K562 (cell line): ENCODE results near the gene TENM3. TPM values are rescaled to one million over a fixed set of nuclear protein-coding genes. Genes with fewer than 3 reads are reported as not detected.

Source experiments
- ATAC-seq: fragments of 200-7000 bp; cut with Tn5 transposase; 3 replicates; pipeline ENCODE4 v1.9.1; 2020; ENCODE audit warnings: moderate library complexity
- BruUV-seq: library from RNA; stranded (reverse); fragments of 400-500 nt; replicated peaks from 2 replicates; lab custom pipeline; 2021; lab: Mats Ljungman, UMichigan
- CTCF ChIA-PET: fragments of 300-600 bp; formaldehyde crosslinking; extraction: SDS; loops from one replicate; lab custom pipeline; 2021; ENCODE audit warnings: low intra/inter-chr PET ratio; lab: Yijun Ruan, JAX
- POLR2A ChIA-PET: fragments of 300-600, 350-650 bp; sonication (Branson Sonifier 250); formaldehyde crosslinking; extraction: SDS; loops from one replicate; lab custom pipeline; 2021; ENCODE audit warnings: antibody characterized with exemption, inconsistent platforms; lab: Yijun Ruan, JAX
- DNase-seq, 4 experiments: peaks; one replicate each; pipeline versions ENCODE4 v3.0.0 to v3.0.0-alpha.2; 2011 to 2018; ENCODE audit warnings: low spot score in 3 of 4, mixed read lengths in 3 of 4; ENCODE audit errors: extremely low read depth in 1 of 4
- FAIRE-seq: peaks from 2 replicates; lab custom pipeline; 2011; peaks lifted over from hg19 to GRCh38; lab: Jason Lieb, UNC
- H2AFZ ChIP-seq: 2 replicates; pipeline ENCODE4 v1.6.0; 2011; ENCODE audit warnings: low read depth, low read length, control low read depth, inconsistent platforms
- H3K27ac ChIP-seq: fragments of 200-600 bp; 3 replicates; pipeline ENCODE4 v1.8.0; 2011; ENCODE audit warnings: low read depth, mild to moderate bottlenecking, control low read depth, inconsistent platforms, low read length, moderate library complexity, mixed read lengths; ENCODE audit errors: extremely low read depth
- H3K27me3 ChIP-seq, 2 experiments: fragments of 300-600 bp in 1 of 2; 2 replicates in 1 of 2; 3 replicates in 1 of 2; pipeline versions ENCODE4 v1.6.0 to v1.8.0; 2011; ENCODE audit warnings: inconsistent platforms in 2 of 2, low read length in 2 of 2, mild to moderate bottlenecking in 1 of 2, mixed read lengths in 1 of 2, moderate library complexity in 1 of 2; ENCODE audit not compliant: control insufficient read depth in 2 of 2, insufficient read depth in 2 of 2
- H3K36me3 ChIP-seq: fragments of 300-600 bp; 3 replicates; pipeline ENCODE4 v1.8.0; 2011; ENCODE audit warnings: mild to moderate bottlenecking, low read length, inconsistent platforms; ENCODE audit not compliant: control insufficient read depth, insufficient read depth
- H3K4me1 ChIP-seq, 2 experiments: fragments of 200-600 bp in 1 of 2; replicated peaks in 1 of 2; 2 replicates in 1 of 2; 3 replicates in 1 of 2; pipeline versions ENCODE4 v1.5.1 to v1.8.0; 2011; ENCODE audit warnings: inconsistent platforms in 2 of 2, low read length in 2 of 2, mild to moderate bottlenecking in 1 of 2, mixed read lengths in 1 of 2, moderate library complexity in 1 of 2; ENCODE audit not compliant: control insufficient read depth in 2 of 2, insufficient read depth in 2 of 2
- H3K4me2 ChIP-seq: 2 replicates; pipeline ENCODE4 v1.6.1; 2011; ENCODE audit warnings: low read length, control low read depth, inconsistent platforms, mixed read lengths; ENCODE audit not compliant: insufficient read depth
- H3K4me3 ChIP-seq: fragments of 200-600 bp; sonication (generic), shearing (Covaris generic); 2 replicates; pipeline ENCODE4 v1.5.1; 2016; ENCODE audit warnings: control low read depth, inconsistent platforms
- H3K79me2 ChIP-seq: fragments of 200-600 bp; 3 replicates; pipeline ENCODE4 v1.8.0; 2011; ENCODE audit warnings: low read length, inconsistent platforms; ENCODE audit not compliant: control insufficient read depth, insufficient read depth
- H3K9ac ChIP-seq, 2 experiments: 2 replicates each; pipeline versions ENCODE4 v1.6.0 to v1.6.1; 2011; ENCODE audit warnings: low read depth in 2 of 2, low read length in 2 of 2, control low read depth in 1 of 2, inconsistent platforms in 1 of 2, mild to moderate bottlenecking in 1 of 2, mixed read lengths in 1 of 2; ENCODE audit not compliant: insufficient read depth in 1 of 2
- H3K9me1 ChIP-seq: one replicate; pipeline ENCODE4 v1.6.0; 2011; ENCODE audit warnings: inconsistent platforms, mild to moderate bottlenecking, low read length, moderate library complexity; ENCODE audit not compliant: control insufficient read depth, insufficient read depth
- H3K9me3 ChIP-seq: replicated peaks from 2 replicates; pipeline ENCODE4 v1.5.1; 2011; ENCODE audit warnings: low read depth, low read length, inconsistent platforms; ENCODE audit not compliant: control insufficient read depth, insufficient read depth
- H4K20me1 ChIP-seq: replicated peaks from 2 replicates; pipeline ENCODE4 v1.6.1; 2011; ENCODE audit warnings: low read length, inconsistent platforms, mixed read lengths; ENCODE audit not compliant: control insufficient read depth, insufficient read depth
- CEBPG ChIP-seq, 3 experiments: fragments of 200-800 bp in 1 of 3; sonication (Bioruptor generic) in 1 of 3; sonication (generic) in 1 of 3; formaldehyde crosslinking in 1 of 3; IDR thresholded peaks in 2 of 3; conservative IDR thresholded peaks in 1 of 3; 2 replicates each; pipeline versions ENCODE4 v1.6.1 to v1.8.0; 2016 to 2022; ENCODE audit warnings: missing compliant biosample characterization in 2 of 3, missing genetic modification characterization in 2 of 3, mild to moderate bottlenecking in 1 of 3, missing genetic modification reagents in 1 of 3
- COPS2 ChIP-seq: fragments of 450-650 bp; conservative IDR thresholded peaks from 2 replicates; pipeline ENCODE4 v1.6.1; 2016; ENCODE audit warnings: mild to moderate bottlenecking, moderate library complexity
- FOXJ3 ChIP-seq: sonication (generic); formaldehyde crosslinking; IDR thresholded peaks from 2 replicates; pipeline ENCODE4 v1.4.0; 2020; ENCODE audit warnings: mild to moderate bottlenecking, missing genetic modification reagents
- FOXP1 ChIP-seq: sonication (generic); formaldehyde crosslinking; IDR thresholded peaks from 2 replicates; pipeline ENCODE4 v1.8.0; 2022; ENCODE audit warnings: mild to moderate bottlenecking, missing genetic modification reagents
- LEF1 ChIP-seq: fragments of 450-650 bp; IDR thresholded peaks from 2 replicates; pipeline ENCODE4 v1.6.1; 2016; ENCODE audit warnings: mild to moderate bottlenecking
- SUPT5H ChIP-seq: fragments of 450-650 bp; IDR thresholded peaks from 2 replicates; pipeline ENCODE4 v1.6.1; 2016
- U2AF2 ChIP-seq: fragments of 200-400 bp; formaldehyde crosslinking; optimal IDR thresholded peaks from 2 replicates; pipeline ENCODE3; 2017; ENCODE audit warnings: low read depth, mild to moderate bottlenecking, low read length
- ZFP36 ChIP-seq: fragments of 150-350 bp; IDR thresholded peaks from 2 replicates; pipeline ENCODE4 v1.6.1; 2018; ENCODE audit warnings: low read length, low read depth; ENCODE audit not compliant: partially characterized antibody
- WGBS: fragments of 100-300 bp; shearing (Covaris generic); methylation state at CpG from one replicate; pipeline ENCODE4 v1.1.6; 2016; ENCODE audit warnings: low coverage, mixed read lengths; ENCODE audit not compliant: insufficient coverage; ENCODE audit errors: missing lambda C conversion rate; 5-methylcytosine and 5-hydroxymethylcytosine counted together
- in situ Hi-C: fragments of 300-500 bp; cut with MboI; formaldehyde crosslinking; loops from 4 replicates; pipeline ENCODE4 v1.15.0; 2018; ENCODE audit warnings: inconsistent platforms, mixed read lengths
- intact Hi-C: fragments of 100-400 bp; cut with micrococcal nuclease; formaldehyde crosslinking; loops from 2 replicates; pipeline ENCODE4 v1.14.2; 2022
- polyA plus RNA-seq, 8 experiments: library from polyadenylated mRNA; depleted of rRNA in 4 of 8; stranded (reverse) in 5 of 8; unstranded in 3 of 8; fragments of >200 nt; fragmentation: Nextera tagmentation in 2 of 8; fragmentation: Illumina TruSeq in 1 of 8; extraction: Ambion mirVana in 2 of 8; extraction: Trizol in 1 of 8; gene quantifications; 2 replicates each; pipeline versions ENCODE4 v1.2.1 to v1.2.3, GENCODE V29; 2011 to 2014; ENCODE audit warnings: inconsistent platforms in 1 of 8, missing spikeins in 1 of 8
- total RNA-seq, 7 experiments: library from RNA; depleted of rRNA in 6 of 7; stranded (reverse); fragments of >200 nt in 6 of 7; fragmentation: Illumina TruSeq in 2 of 7; extraction: Trizol in 2 of 7; gene quantifications; 2 replicates each; pipeline versions ENCODE4 v1.2.1 to v1.2.3, GENCODE V29; 2011 to 2021; ENCODE audit warnings: low replicate concordance in 1 of 7
- TF ChIP-seq, protein P1 (sequence below): fragments of 450-650 bp; formaldehyde crosslinking; IDR thresholded peaks from 2 replicates; pipeline ENCODE4 v1.4.0; 2020; ENCODE audit warnings: mild to moderate bottlenecking, moderate library complexity
- TF ChIP-seq, protein P2 (sequence below): fragments of 450-650 bp; formaldehyde crosslinking; IDR thresholded peaks from 2 replicates; pipeline ENCODE4 v1.4.0; 2022; ENCODE audit warnings: missing genetic modification characterization

Gene TENM3
- total and polyA plus RNA-seq, 9 of the 15 experiments (the other 6 are each of a cell fraction or from before 2014, with no cell fraction given), result 0.01 to 0.02 TPM; not detected in 7

DNA sequence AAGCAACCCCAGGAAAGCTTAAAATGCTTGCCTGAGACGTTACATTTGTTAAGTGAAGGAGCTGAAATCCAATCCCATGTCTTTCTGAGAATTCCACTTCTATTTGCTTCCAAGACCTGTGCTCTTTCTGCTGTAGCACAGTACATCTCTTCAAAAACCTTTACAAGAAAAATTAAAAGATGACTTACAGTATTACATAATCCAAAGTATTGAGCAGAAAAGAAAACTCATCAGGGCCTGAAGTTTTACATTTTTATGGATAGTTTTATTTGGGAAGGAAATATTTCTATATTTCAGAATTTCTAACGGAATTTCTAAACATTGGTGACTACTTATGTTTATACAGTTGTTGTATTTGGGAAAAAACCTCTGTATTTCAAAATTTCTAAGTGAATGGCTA is 276.3 kb downstream of the TENM3 start:
- FAIRE-seq (no peak), ATAC-seq (no peak), DNase-seq (no peak)
- Histone ChIP-seq H3K4me1 (no peaks in the 10 kb centered on the region), H4K20me1 (no peaks in the 10 kb centered on the region), H3K4me3 (no peak overlapping the region), H3K9ac (no peak overlapping the region), H3K79me2 (no peaks in the 10 kb centered on the region), H2AFZ (no peak overlapping the region), H3K4me2 (no peak overlapping the region), H3K27me3 (no peaks in the 10 kb centered on the region), H3K9me1 (no peaks in the 10 kb centered on the region), H3K36me3 (no peaks in the 10 kb centered on the region), H3K27ac (no peak overlapping the region), H3K9me3 (no peaks in the 10 kb centered on the region)
- in situ Hi-C loops (no loop called here), intact Hi-C loops (no loop called here)
- CTCF ChIA-PET, result no interaction called here
- POLR2A ChIA-PET, result no interaction called here
- BruUV-seq, result no TSS peak
- no peak for TF ChIP-seq COPS2
- no peak for TF ChIP-seq CEBPG (CRISPR knock-in tag; IDR thresholded peaks at IDR 0.05)
- TF ChIP-seq CEBPG (tag; conservative IDR thresholded peaks at IDR 0.05 in 1 of 2, IDR thresholded peaks at IDR 0.05 in 1 of 2), result peak in 1 of 2 experiments; percentile 44; a peak in 1 of 4 replicates
- 0% methylated on average over 2 of the region's 2 CpGs for WGBS

DNA sequence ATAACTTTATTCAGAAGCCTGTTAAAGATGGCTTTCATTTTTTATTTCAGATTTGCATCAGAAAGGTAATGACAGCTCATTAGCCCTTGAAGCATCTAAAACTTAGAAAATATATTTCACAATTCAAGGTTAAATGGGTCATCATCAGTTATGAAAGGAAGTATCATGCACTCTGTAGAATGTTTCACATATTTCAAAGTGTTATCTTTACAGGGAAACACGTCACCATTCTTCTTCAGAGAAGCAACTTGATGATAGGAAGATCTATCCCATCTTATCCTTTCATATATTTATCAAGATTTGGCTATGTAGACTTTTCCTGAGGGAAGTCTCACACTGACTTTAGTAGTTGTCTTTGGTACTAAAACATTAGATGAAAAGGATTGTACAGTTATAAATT is 277.8 kb downstream of the TENM3 start:
- no peaks in the 10 kb centered on the region for H3K4me1 ChIP-seq
- ATAC-seq, result no peak
- no peak for FAIRE-seq
- no peak overlapping the region for H3K9ac ChIP-seq
- H3K27me3 ChIP-seq, result peaks cover 0 to 1% of the 10 kb centered on the region in 2 experiments; a peak in 1 of 5 replicates
- no peaks in the 10 kb centered on the region for H3K9me3 ChIP-seq
- H3K9me1 ChIP-seq, result no peaks in the 10 kb centered on the region
- no peaks in the 10 kb centered on the region for H3K36me3 ChIP-seq
- H3K27ac ChIP-seq, result no peak overlapping the region
- no peak for DNase-seq
- no TSS peak for BruUV-seq
- ChIA-PET POLR2A (no interaction called here), CTCF (no interaction called here)
- no peaks in the 10 kb centered on the region for H4K20me1 ChIP-seq
- in situ Hi-C loops (no loop called here), intact Hi-C loops (no loop called here)
- no peak overlapping the region for H3K4me2 ChIP-seq
- 0% methylated on average over 1 of the region's 1 CpG for WGBS
- no peak overlapping the region for H3K4me3 ChIP-seq
- H3K79me2 ChIP-seq, result no peaks in the 10 kb centered on the region
- no peak overlapping the region for H2AFZ ChIP-seq
- no peak for TF ChIP-seq ZFP36
- TF ChIP-seq FOXJ3 (CRISPR knock-in tag), result no peak
- no peak for TF ChIP-seq U2AF2
- TF ChIP-seq, protein P1, sequence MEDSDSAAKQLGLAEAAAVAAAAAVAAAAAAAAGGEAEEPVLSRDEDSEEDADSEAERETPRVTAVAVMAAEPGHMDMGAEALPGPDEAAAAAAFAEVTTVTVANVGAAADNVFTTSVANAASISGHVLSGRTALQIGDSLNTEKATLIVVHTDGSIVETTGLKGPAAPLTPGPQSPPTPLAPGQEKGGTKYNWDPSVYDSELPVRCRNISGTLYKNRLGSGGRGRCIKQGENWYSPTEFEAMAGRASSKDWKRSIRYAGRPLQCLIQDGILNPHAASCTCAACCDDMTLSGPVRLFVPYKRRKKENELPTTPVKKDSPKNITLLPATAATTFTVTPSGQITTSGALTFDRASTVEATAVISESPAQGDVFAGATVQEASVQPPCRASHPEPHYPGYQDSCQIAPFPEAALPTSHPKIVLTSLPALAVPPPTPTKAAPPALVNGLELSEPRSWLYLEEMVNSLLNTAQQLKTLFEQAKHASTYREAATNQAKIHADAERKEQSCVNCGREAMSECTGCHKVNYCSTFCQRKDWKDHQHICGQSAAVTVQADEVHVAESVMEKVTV (CRISPR knock-in tag), result no peak
- no peak for TF ChIP-seq SUPT5H
- TF ChIP-seq FOXP1 (CRISPR knock-in tag), result no peak
- TF ChIP-seq LEF1, result no peak
- TF ChIP-seq, protein P2, sequence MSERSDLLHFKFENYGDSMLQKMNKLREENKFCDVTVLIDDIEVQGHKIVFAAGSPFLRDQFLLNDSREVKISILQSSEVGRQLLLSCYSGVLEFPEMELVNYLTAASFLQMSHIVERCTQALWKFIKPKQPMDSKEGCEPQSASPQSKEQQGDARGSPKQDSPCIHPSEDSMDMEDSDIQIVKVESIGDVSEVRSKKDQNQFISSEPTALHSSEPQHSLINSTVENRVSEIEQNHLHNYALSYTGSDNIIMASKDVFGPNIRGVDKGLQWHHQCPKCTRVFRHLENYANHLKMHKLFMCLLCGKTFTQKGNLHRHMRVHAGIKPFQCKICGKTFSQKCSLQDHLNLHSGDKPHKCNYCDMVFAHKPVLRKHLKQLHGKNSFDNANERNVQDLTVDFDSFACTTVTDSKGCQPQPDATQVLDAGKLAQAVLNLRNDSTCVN, result no peak
